ENCODE data around the gene CAMTA1. TPM values are rescaled to one million over a fixed set of nuclear protein-coding genes. Genes with fewer than 3 reads are reported as not detected.
A peak's percentile ranks its signal among the peaks of the same experiment; 100 is the strongest.
"Not testable (repeated sequence)": the region's sequence is repeated elsewhere in the genome, so short reads cannot be mapped to it uniquely, and the experiment has no call there.

The CAMTA1 gene
- total RNA-seq, 1 donor from 2014 or later: 81.6 TPM

GRCh38 chr1:6824665-6825368, 39.6 kb downstream of the CAMTA1 start:
- no peaks in the 10 kb centered on the region for H3K9me3 Mint-ChIP-seq (ENCODE audit: unreplicated experiment)
- no peaks in the 10 kb centered on the region for H3K27me3 Mint-ChIP-seq (ENCODE audit: unreplicated experiment)
- no peak for DNase-seq (ENCODE audit: extremely low spot score, unreplicated experiment)
- peaks cover 53% of the 10 kb centered on the region for H3K4me1 Mint-ChIP-seq (ENCODE audit: unreplicated experiment)
- peaks cover 13% of the 10 kb centered on the region for H3K36me3 Mint-ChIP-seq (ENCODE audit: unreplicated experiment)
- no peak overlapping the region for H3K27ac Mint-ChIP-seq (ENCODE audit: unreplicated experiment)
- no peak for TF ChIP-seq CTCF (IDR thresholded peaks at IDR 0.05)
- no peak overlapping the region for H3K4me3 Mint-ChIP-seq (ENCODE audit: unreplicated experiment)

- peak overlapping the region; percentile 35 for H3K27ac Mint-ChIP-seq (ENCODE audit: unreplicated experiment)
Measured at GRCh38 chr1:6825828-6826227, 40.6 kb downstream of the CAMTA1 start.

GRCh38 chr1:6827079-6827478, 41.8 kb downstream of the CAMTA1 start:
- peak overlapping the region; percentile 11 for H3K27ac Mint-ChIP-seq (ENCODE audit: unreplicated experiment)
- no peak for TF ChIP-seq CTCF (IDR thresholded peaks at IDR 0.05)
- DNase-seq (ENCODE audit: extremely low spot score, unreplicated experiment): no peak
- H3K27me3 Mint-ChIP-seq (ENCODE audit: unreplicated experiment): no peaks in the 10 kb centered on the region
- peaks cover 54% of the 10 kb centered on the region for H3K4me1 Mint-ChIP-seq (ENCODE audit: unreplicated experiment)
- H3K4me3 Mint-ChIP-seq (ENCODE audit: unreplicated experiment): no peak overlapping the region
- peaks cover 12% of the 10 kb centered on the region for H3K36me3 Mint-ChIP-seq (ENCODE audit: unreplicated experiment)
- H3K9me3 Mint-ChIP-seq (ENCODE audit: unreplicated experiment): no peaks in the 10 kb centered on the region

More at GRCh38 chr1:6825828-6826227, 40.6 kb downstream of the CAMTA1 start:
- peaks cover 48% of the 10 kb centered on the region for H3K4me1 Mint-ChIP-seq (ENCODE audit: unreplicated experiment)
- peaks cover 12% of the 10 kb centered on the region for H3K36me3 Mint-ChIP-seq (ENCODE audit: unreplicated experiment)
- H3K9me3 Mint-ChIP-seq (ENCODE audit: unreplicated experiment): no peaks in the 10 kb centered on the region
- H3K4me3 Mint-ChIP-seq (ENCODE audit: unreplicated experiment): no peak overlapping the region
- no peaks in the 10 kb centered on the region for H3K27me3 Mint-ChIP-seq (ENCODE audit: unreplicated experiment)
- TF ChIP-seq CTCF (IDR thresholded peaks at IDR 0.05): no peak
- no peak for DNase-seq (ENCODE audit: extremely low spot score, unreplicated experiment)

- Mint-ChIP-seq H3K4me1 (ENCODE audit: unreplicated experiment) (peaks cover 56% of the 10 kb centered on the region), H3K9me3 (ENCODE audit: unreplicated experiment) (no peaks in the 10 kb centered on the region), H3K27me3 (ENCODE audit: unreplicated experiment) (no peaks in the 10 kb centered on the region), H3K27ac (ENCODE audit: unreplicated experiment) (peak overlapping the region; percentile 11), H3K4me3 (ENCODE audit: unreplicated experiment) (no peak overlapping the region), H3K36me3 (ENCODE audit: unreplicated experiment) (peaks cover 12% of the 10 kb centered on the region)
- TF ChIP-seq CTCF (IDR thresholded peaks at IDR 0.05): no peak
- no peak for DNase-seq (ENCODE audit: extremely low spot score, unreplicated experiment)
Measured at GRCh38 chr1:6827630-6828165, 42.4 kb downstream of the CAMTA1 start.

- TF ChIP-seq CTCF (IDR thresholded peaks at IDR 0.05): no peak
- Mint-ChIP-seq H3K4me1 (ENCODE audit: unreplicated experiment) (peaks cover 34% of the 10 kb centered on the region), H3K27ac (ENCODE audit: unreplicated experiment) (peak overlapping the region; percentile 79), H3K36me3 (ENCODE audit: unreplicated experiment) (peaks cover 12% of the 10 kb centered on the region), H3K27me3 (ENCODE audit: unreplicated experiment) (no peaks in the 10 kb centered on the region), H3K9me3 (ENCODE audit: unreplicated experiment) (no peaks in the 10 kb centered on the region), H3K4me3 (ENCODE audit: unreplicated experiment) (no peak overlapping the region)
- no peak for DNase-seq (ENCODE audit: extremely low spot score, unreplicated experiment)
Measured at GRCh38 chr1:6831366-6831765, 46.1 kb downstream of the CAMTA1 start.

GRCh38 chr1:6832006-6832405, 46.8 kb downstream of the CAMTA1 start:
- DNase-seq (ENCODE audit: extremely low spot score, unreplicated experiment); H3K27me3 Mint-ChIP-seq (ENCODE audit: unreplicated experiment); H3K9me3 Mint-ChIP-seq (ENCODE audit: unreplicated experiment); H3K4me3 Mint-ChIP-seq (ENCODE audit: unreplicated experiment): not testable (repeated sequence)
- Mint-ChIP-seq H3K27ac (ENCODE audit: unreplicated experiment) (peak overlapping the region; percentile 12), H3K36me3 (ENCODE audit: unreplicated experiment) (peaks cover 12% of the 10 kb centered on the region), H3K4me1 (ENCODE audit: unreplicated experiment) (peaks cover 28% of the 10 kb centered on the region)
